ELR (cell line): ENCODE measurements around the gene CSE1L.
"Not testable (repeated sequence)": the region's sequence is repeated elsewhere in the genome, so short reads cannot be mapped to it uniquely, and the experiment has no call there.

ENCODE experiments used
- DNase-seq: peaks from one replicate; pipeline ENCODE4 v3.0.0-alpha.2; 2015; ENCODE audit warnings: low read depth

Gene CSE1L

GRCh38 chr20:49132995-49133478 is 86.9 kb downstream of the CSE1L start:
- DNase-seq, result peak; percentile 85

GRCh38 chr20:49133571-49133970 is 87.5 kb downstream of the CSE1L start:
- DNase-seq, result no peak

GRCh38 chr20:49134797-49135196 is 88.7 kb downstream of the CSE1L start:
- not testable (repeated sequence) for DNase-seq

GRCh38 chr20:49136817-49137571 is 90.9 kb downstream of the CSE1L start:
- no peak for DNase-seq

- DNase-seq, result no peak
These were observed 92.3 kb downstream of the CSE1L start for GRCh38 chr20:49138431-49138830.

- DNase-seq, result no peak
These were observed 94.3 kb downstream of the CSE1L start for GRCh38 chr20:49140411-49140810.

- no peak for DNase-seq
These were observed 94.7 kb downstream of the CSE1L start for GRCh38 chr20:49140834-49141233.
